Activated T-cell treated with anti-CD3 and anti-CD28 coated beads for 4 hours (primary cell): ENCODE data around the gene CST1.

Experiments
- DNase-seq: peaks from one replicate; pipeline ENCODE4 v3.0.0-alpha.2; 2020

CST1 gene

GRCh38 chr20:23700931-23701330, 49.8 kb downstream of the CST1 start:
- DNase-seq = no peak

- no peak for DNase-seq
These were observed 52.8 kb downstream of the CST1 start for GRCh38 chr20:23697947-23698346.
